ENCODE results near the gene C2CD3.
"Not testable (repeated sequence)": the region's sequence is repeated elsewhere in the genome, so short reads cannot be mapped to it uniquely, and the experiment has no call there.

Gene C2CD3

GRCh38 chr11:74123008-74123448 is 47.8 kb downstream of the C2CD3 start:
- no peak for DNase-seq (ENCODE audit: extremely low read depth, low read depth)
- H3K4me3 ChIP-seq (replicated peaks; ENCODE audit: low read depth, low read length): no peak overlapping the region
- TF ChIP-seq, protein P1, sequence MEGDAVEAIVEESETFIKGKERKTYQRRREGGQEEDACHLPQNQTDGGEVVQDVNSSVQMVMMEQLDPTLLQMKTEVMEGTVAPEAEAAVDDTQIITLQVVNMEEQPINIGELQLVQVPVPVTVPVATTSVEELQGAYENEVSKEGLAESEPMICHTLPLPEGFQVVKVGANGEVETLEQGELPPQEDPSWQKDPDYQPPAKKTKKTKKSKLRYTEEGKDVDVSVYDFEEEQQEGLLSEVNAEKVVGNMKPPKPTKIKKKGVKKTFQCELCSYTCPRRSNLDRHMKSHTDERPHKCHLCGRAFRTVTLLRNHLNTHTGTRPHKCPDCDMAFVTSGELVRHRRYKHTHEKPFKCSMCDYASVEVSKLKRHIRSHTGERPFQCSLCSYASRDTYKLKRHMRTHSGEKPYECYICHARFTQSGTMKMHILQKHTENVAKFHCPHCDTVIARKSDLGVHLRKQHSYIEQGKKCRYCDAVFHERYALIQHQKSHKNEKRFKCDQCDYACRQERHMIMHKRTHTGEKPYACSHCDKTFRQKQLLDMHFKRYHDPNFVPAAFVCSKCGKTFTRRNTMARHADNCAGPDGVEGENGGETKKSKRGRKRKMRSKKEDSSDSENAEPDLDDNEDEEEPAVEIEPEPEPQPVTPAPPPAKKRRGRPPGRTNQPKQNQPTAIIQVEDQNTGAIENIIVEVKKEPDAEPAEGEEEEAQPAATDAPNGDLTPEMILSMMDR (IDR thresholded peaks at IDR 0.05; ENCODE audit: low read depth, low read length, missing control alignments): no peak

- TF ChIP-seq, protein P1 (IDR thresholded peaks at IDR 0.05; ENCODE audit: low read depth, low read length, missing control alignments): no peak
- H3K4me3 ChIP-seq (replicated peaks; ENCODE audit: low read depth, low read length): no peak overlapping the region
- DNase-seq (ENCODE audit: extremely low read depth, low read depth): no peak
These were observed 49.0 kb downstream of the C2CD3 start for GRCh38 chr11:74121804-74122203.

- DNase-seq (ENCODE audit: extremely low read depth, low read depth); H3K4me3 ChIP-seq (replicated peaks; ENCODE audit: low read depth, low read length): not testable (repeated sequence)
These were observed 50.4 kb downstream of the C2CD3 start for GRCh38 chr11:74120260-74121035.

- H3K4me3 ChIP-seq (replicated peaks; ENCODE audit: low read depth, low read length): no peak overlapping the region
- TF ChIP-seq, protein P1 (IDR thresholded peaks at IDR 0.05; ENCODE audit: low read depth, low read length, missing control alignments): no peak
- no peak for DNase-seq (ENCODE audit: extremely low read depth, low read depth)
These were observed 54.1 kb downstream of the C2CD3 start for GRCh38 chr11:74116719-74117118.

GRCh38 chr11:74112877-74113276 is 57.9 kb downstream of the C2CD3 start:
- TF ChIP-seq, protein P1 (IDR thresholded peaks at IDR 0.05; ENCODE audit: low read depth, low read length, missing control alignments): no peak
- DNase-seq (ENCODE audit: extremely low read depth, low read depth): no peak
- H3K4me3 ChIP-seq (replicated peaks; ENCODE audit: low read depth, low read length): no peak overlapping the region

DNA sequence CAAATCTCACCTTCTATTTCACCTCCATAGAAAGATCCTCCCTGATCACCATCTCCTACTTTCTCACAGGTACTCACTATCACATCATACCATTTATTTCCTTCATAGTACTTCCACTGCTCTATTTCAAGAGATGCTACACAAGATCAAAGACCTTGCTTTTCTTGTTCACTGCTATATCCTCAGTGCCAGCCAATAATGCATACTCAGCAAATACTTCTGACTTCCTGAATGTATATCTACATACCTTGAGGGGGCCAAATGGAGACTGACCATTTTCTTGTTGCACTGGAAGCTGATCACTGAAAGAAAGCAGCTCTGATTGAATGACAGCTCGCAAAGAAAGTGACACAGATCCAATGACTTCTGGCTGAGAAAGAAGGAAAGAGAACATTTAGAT is 64.7 kb downstream of the C2CD3 start:
- DNase-seq (ENCODE audit: extremely low read depth, low read depth): no peak
- TF ChIP-seq, protein P1 (IDR thresholded peaks at IDR 0.05; ENCODE audit: low read depth, low read length, missing control alignments): no peak
- no peak overlapping the region for H3K4me3 ChIP-seq (replicated peaks; ENCODE audit: low read depth, low read length)

GRCh38 chr11:74102321-74102720 is 68.5 kb downstream of the C2CD3 start:
- no peak for DNase-seq (ENCODE audit: extremely low read depth, low read depth)
- H3K4me3 ChIP-seq (replicated peaks; ENCODE audit: low read depth, low read length): no peak overlapping the region
- TF ChIP-seq, protein P1 (IDR thresholded peaks at IDR 0.05; ENCODE audit: low read depth, low read length, missing control alignments): no peak

Measured in HFF-Myc (cell line).